Ureter (tissue), 1 donor: ENCODE measurements around the gene XAGE1A. TPM values are rescaled to one million over a fixed set of nuclear protein-coding genes. Genes with fewer than 3 reads are reported as not detected.
"Not testable (repeated sequence)": the region's sequence is repeated elsewhere in the genome, so short reads cannot be mapped to it uniquely, and the experiment has no call there.

Source experiments
- DNase-seq: peaks from one replicate; pipeline ENCODE4 v3.0.0-alpha.2; 2020; ENCODE audit warnings: low spot score
- total RNA-seq: library from RNA; stranded (reverse); gene quantifications from one replicate; pipeline ENCODE4 v1.2.4, GENCODE V29; 2023
- donor health status: DM: yes; HTN: yes; CAD: no.

Gene XAGE1A, protein sequence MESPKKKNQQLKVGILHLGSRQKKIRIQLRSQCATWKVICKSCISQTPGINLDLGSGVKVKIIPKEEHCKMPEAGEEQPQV
- not detected for total RNA-seq

GRCh38 chrX:52495545-52496418, at the start of gene XAGE1A:
Gene XAGE1A, plus strand, starts transcription at chrX:52495808. Its CDS starts 1,554 bp downstream, at chrX:52497362.
- DNase-seq, result not testable (repeated sequence)

DNA sequence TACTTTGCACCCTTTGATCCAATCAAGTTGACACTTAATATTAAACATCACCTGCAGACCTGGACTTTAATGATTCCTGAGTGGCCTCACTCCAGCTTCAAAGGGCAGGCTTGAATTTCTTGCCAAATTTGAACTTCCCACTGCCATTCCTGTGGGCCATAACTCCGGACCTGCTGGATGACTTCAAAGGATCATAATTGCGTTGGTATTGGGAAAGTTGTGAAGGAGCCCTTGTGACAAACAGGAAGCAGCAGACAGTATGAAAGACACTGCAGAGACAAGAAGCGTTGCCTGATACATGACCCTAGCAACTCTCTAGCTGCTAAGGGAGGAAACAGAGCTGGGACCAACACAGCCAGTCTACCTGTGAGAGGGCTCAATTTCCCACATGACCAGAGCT, 43.6 kb upstream of the XAGE1A start:
- not testable (repeated sequence) for DNase-seq

DNA sequence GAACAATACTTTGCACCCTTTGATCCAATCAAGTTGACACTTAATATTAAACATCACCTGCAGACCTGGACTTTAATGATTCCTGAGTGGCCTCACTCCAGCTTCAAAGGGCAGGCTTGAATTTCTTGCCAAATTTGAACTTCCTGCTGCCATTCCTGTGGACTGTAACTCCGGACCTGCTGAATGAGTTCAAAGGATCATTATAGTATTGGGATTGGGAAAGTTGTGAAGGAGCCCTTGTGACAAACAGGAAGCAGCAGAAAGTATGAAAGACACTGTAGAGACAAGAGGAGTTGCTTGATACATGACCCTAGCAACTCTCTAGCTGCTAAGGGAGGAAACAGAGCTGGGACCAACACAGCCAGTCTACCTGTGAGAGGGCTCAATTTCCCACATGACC, 24.3 kb upstream of the XAGE1A start:
- DNase-seq, result not testable (repeated sequence)

- DNase-seq, result not testable (repeated sequence)
Observed at GRCh38 chrX:52496419-52496772, 788 bp downstream of the XAGE1A start.

- DNase-seq, result not testable (repeated sequence)
Observed at GRCh38 chrX:52501362-52501761, 5.8 kb downstream of the XAGE1A start.

- no peak for DNase-seq
Observed at GRCh38 chrX:52504551-52504950, 8.9 kb downstream of the XAGE1A start.

DNA sequence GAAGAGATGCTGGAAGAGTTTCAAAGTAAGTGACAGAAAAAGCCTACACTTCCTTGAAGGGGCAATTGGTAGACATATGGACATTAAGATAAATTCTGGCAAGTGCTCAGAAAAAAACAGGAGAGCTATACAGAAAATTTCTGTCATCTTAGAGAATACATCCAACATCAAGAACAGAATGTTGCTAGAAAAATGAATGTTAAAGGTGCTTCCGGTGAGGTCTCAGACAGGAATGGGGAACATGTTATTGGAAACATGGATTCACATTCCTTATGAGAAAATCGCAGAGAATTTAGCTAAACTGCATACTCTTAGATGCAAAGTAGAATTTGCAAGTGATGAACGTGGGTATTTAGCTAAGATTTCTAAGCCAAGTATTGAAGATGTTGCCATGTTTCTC, 11.7 kb downstream of the XAGE1A start:
- DNase-seq, result no peak

GRCh38 chrX:52509916-52510315, 14.3 kb downstream of the XAGE1A start:
- DNase-seq, result no peak

GRCh38 chrX:52511126-52511525, 15.5 kb downstream of the XAGE1A start:
- DNase-seq, result not testable (repeated sequence)

DNA sequence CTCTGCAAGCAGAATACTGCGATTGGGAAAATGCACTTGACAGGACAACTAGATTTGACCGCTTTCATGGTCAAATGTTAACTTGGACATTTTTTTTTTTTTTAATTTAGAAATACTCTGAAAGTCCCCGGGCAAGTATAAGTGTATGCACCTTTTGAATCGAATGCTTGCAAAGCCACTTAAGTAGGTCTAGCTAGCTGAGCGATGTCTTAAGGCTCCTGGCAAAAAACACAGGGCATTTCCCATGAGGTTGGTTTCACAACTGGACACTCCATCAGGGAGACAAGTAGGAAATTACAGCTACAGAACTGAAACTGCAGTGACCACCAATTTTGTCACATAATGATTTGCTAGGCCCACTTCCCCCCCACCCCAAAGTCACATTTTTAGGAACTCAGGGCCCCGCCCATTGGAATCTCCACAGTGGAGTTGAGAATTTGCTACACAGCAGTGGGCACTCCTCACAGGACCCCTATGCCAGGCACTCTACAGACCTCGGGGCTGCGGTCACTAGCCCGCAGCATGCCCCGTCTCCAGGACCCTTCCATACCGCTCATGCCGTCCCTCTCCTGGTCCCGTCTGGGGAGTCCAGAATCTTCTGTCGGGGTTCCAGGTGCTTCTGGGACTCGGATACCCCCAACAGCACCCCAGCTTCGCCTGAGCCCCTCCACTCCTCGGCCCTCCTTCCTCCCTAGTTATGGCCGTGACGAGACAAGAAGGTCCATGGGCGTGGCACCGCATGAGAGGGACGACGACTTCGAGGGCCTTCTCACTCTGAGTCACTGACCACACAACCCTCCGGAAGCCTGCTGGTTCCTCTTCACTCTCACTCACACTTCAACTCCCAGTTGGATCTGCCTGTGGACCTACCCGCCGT, 20.7 kb downstream of the XAGE1A start:
- not testable (repeated sequence) for DNase-seq

GRCh38 chrX:52516987-52517325, 21.3 kb downstream of the XAGE1A start, which contains the start of gene XAGE1B:
Gene XAGE1B, minus strand, starts transcription at chrX:52517063. Its CDS starts 1,536 bp downstream, at chrX:52515527.
- DNase-seq, result not testable (repeated sequence)

GRCh38 chrX:52541051-52541450, 45.4 kb downstream of the XAGE1A start:
- DNase-seq, result not testable (repeated sequence)

DNA sequence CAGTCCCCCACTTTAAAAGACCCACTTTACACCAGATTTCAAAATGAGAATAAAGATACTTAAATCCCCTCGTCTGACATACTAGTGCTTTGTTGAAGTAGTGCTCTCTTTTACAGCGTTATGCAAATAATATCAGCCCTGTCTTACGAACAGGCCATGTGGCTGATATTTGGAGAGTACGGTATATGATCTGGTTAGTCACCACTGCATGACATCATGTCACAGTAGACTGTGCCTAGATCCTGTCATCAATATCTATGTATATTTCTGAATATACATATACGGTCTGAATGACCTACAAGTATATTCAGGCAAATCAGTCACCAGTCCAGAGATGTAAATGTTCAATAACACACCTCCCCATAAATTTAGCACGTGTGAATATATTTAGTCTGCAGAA, 46.7 kb downstream of the XAGE1A start:
- DNase-seq, result no peak

DNA sequence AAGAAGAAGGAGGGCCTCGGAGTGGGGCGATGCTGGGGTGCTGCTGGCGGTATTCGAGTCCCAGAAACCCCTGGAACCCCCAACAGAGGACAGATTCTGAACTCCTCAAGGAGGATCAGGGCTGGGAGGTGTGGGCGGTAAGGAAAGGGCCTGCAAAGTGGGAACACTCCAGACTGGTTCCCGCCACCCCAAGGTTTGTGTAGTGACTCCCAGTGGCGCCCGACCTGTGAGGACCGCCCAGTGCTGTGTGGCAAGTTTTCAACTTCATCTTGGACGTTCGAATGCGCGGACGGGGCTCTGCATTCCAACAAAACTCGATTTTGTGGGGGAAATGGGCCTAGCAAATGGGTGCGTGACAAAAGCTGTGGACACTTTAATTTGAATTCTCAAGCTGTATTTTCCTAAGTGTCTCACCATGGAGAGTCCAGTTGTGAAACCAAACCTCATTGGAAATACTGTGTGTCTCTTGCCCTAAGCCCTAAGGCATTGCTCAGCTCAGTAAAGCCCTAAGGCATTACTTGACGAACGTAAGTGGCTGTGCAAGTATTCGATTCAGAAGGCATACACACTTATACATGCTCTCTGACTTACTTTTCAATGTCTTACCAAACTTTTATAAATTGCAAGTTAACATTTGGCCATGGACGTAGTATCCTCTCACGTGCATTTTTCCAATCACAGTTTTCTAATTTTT, 48.7 kb downstream of the XAGE1A start:
- no peak for DNase-seq

DNA sequence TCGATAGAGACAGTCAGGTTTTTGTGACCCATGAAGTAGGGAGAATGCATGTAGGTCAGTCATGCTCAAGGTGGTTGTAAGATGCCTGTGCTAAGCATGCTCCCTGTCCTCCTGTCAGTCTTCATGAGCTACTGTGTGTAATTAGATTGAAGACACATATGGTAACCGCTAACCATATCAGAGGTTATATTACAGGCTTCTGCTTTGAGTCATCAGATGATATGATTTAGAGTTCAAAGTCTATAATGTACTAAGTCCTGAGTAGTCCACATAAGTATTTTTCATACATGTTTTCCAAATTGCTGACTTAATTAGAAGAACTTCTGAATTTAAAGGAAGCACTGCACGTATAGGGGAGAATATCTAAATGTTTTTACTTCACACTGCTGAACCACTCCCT, 53.2 kb downstream of the XAGE1A start:
- DNase-seq, result not testable (repeated sequence)

Other genes with a start within 250 kb of the XAGE1A start
- gene XAGE2, start 126.8 kb upstream of the XAGE1A start, total RNA-seq, result not detected
- not detected for gene XAGE1B, start 21.3 kb downstream of the XAGE1A start, total RNA-seq
- gene SSX7, start 159.1 kb downstream of the XAGE1A start, total RNA-seq, result not detected
- gene SSX2, start 211.4 kb downstream of the XAGE1A start, total RNA-seq, result not detected